GM21367 (cell line): ENCODE data around the gene UCK1.
"Not testable (repeated sequence)": the region's sequence is repeated elsewhere in the genome, so short reads cannot be mapped to it uniquely, and the experiment has no call there.

ENCODE experiments used
- ATAC-seq: cut with Tn5 transposase; IDR thresholded peaks from one replicate; pipeline ENCODE4 v1.9.1; 2021; ENCODE audit not compliant: unreplicated experiment

UCK1 gene

DNA sequence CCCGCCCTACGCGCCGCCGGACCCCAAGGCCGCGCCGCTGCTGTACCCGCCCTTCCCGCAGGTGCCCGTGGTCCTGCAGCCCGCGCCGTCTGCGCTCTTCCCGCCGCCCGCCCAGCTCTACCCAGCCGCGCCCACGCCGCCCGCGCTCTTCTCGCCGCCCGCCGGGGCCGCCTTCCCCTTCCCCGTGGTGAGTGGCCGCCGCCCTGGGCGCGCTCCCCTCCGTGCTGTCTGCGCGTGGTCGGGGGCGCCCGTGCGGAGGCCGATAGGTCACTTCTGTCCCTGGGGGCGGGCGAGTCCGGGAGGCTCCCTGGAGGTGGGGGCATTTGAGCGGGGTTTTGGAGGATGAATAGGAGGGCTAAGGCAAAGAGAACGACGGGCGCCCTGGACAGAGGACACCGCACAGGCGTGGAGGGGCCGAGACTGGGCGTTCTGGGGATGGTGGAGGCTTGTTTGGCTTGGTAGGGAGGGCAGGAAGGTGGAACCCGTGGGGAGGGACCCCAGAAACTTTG is 23.8 kb upstream of the UCK1 start:
- ATAC-seq: no peak

GRCh38 chr9:131554087-131554842 is 23.2 kb upstream of the UCK1 start:
- no peak for ATAC-seq

GRCh38 chr9:131552030-131552429 is 21.0 kb upstream of the UCK1 start:
- ATAC-seq: no peak

DNA sequence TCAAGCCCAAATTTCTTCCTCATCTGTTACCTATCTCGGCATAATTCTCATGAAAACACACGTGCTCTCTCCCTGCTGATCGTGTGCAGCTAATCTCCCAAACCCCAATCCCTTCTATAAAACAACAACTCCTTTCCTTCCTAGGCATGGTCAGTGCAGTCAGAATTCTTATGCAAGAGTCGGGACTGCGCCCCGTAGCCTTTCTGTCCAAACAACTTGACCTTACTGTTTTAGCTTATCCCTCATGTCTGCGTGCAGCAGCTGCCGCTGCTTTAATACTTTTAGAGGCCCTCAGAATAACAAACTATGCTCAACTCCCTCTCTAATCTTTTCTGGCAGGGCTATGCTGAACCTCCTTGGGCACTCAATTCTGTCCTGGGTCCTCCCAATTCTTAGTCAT is 19.4 kb upstream of the UCK1 start:
- ATAC-seq: not testable (repeated sequence)

- not testable (repeated sequence) for ATAC-seq
Measured at GRCh38 chr9:131549186-131549585, 18.1 kb upstream of the UCK1 start.

DNA sequence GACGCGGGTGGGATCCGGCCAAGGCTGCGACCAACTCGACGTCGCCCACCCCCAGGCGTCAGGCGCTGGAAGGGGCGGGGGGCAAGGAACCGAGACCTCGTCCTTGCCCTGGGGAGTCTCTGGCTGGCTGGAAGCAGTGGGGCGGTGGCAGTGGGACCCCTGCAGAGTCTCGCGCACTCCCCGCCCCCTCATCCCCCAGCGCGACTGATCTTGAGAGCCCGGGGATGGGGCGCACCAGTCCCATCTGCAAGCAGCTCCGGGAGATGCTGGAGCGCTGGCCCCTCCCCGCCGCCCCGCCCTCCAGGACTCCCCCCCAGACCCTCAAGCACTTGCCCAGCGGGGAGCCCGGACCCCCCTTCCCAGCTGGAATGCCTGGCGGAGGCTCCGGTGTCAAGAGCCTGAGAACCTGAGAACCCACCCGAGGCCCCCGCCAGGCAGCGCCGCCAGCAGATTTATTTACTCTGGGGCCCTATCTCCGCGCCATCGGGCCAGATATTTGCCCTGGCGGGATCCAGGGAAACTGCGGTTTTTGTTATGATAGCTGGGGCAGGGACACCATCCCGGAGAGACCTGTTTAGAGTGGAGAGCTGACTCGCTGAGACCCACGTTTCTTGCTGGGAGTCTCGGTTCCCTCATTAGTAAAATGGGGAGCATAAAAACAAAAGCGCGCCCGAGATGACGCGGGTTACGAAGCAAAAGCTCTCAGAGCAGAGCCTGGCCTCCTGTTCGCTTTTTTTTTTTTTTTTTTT is 15.4 kb upstream of the UCK1 start:
- no peak for ATAC-seq

- no peak for ATAC-seq
Measured at GRCh38 chr9:131545786-131546335, 14.8 kb upstream of the UCK1 start.

GRCh38 chr9:131545003-131545785 is 14.1 kb upstream of the UCK1 start, which contains the start of gene PRRT1B:
Gene PRRT1B, plus strand, starts transcription at chr9:131545523. Its CDS starts 93 bp downstream, at chr9:131545616.
- ATAC-seq: no peak

DNA sequence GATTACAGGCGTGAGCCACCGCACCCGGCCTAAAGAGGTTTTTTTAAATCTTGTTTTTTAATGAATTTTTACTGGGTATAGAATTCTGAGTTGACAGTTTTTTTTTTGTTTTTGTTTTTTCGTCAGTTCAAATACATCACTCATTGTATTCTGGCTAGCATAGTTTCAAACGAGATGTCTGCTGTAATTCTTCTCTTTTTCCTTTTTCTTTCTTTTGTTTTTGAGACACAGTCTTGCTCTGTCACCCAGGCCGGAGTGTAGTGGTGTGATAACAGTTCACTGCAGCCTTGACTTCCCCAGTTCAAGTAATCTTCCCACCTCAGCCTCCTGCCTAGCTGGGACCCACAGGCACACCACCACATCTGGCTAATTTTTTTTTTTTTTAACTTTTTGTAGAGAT is 12.1 kb upstream of the UCK1 start:
- ATAC-seq: no peak

GRCh38 chr9:131539223-131539923 is 8.3 kb upstream of the UCK1 start:
- ATAC-seq: no peak

DNA sequence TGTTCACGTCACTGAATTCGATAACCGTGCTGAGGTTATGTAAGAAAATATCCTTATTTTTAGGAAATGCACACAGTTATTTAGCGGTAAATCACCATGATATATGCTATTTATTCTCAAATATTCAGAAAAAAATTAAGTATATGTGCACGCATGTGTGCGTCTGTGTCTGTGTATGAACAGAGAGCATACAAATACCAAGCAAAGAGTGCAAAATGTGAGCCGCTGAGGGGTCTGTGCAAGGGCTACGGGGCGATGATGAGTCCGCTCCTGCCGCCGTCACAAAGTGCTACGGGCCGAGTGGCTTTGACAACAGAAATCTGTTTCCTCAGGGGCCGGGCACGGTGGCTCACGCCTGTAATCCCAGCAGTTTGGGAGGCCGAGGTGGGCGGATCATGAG is 6.9 kb upstream of the UCK1 start:
- ATAC-seq: no peak

DNA sequence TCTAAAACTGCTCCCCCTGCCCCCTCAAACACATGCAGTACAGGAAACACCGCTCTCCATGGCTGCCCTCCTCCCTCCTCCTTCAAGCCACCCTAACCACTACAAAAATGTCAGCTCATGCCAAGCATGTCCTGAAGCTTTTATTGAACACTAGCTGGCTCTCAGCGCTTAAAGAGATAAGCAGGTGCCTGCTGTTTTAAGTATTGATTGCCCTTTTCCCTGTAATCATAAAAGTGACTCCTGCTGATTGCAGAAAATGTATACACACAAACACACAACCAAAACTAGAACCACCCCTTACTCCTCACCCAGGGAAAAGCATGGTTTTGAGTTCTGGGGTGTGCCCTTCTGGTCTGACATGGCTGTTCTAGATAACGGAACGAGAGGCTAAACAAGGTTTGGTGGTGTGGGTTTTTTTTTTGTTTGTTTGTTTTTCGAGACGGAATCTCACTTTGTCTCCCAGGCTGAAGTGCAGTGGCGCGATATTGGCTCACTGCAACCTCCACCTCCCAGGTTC is 3.7 kb upstream of the UCK1 start:
- ATAC-seq: no peak

DNA sequence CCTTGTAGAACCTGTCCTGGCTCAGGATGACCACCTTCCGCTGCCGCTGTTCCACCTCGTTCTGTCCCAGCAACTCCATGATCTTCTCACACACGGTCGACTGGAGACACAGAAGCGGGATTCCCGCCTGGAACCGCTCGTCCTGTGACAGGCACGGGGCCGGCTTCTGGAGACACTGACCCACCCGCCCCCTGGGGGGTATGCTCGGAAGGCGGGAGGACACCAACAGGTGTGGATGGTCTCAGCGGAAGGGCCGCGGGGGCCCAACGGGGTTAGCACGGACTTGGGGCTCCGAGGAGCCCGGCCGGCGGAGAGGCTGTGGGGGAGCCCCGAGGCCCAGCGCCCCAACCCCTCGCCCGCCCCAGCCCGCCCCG is 530 bp downstream of the UCK1 start:
- ATAC-seq: peak; percentile 4

GRCh38 chr9:131529597-131530545 is 1.2 kb downstream of the UCK1 start:
- ATAC-seq: no peak

DNA sequence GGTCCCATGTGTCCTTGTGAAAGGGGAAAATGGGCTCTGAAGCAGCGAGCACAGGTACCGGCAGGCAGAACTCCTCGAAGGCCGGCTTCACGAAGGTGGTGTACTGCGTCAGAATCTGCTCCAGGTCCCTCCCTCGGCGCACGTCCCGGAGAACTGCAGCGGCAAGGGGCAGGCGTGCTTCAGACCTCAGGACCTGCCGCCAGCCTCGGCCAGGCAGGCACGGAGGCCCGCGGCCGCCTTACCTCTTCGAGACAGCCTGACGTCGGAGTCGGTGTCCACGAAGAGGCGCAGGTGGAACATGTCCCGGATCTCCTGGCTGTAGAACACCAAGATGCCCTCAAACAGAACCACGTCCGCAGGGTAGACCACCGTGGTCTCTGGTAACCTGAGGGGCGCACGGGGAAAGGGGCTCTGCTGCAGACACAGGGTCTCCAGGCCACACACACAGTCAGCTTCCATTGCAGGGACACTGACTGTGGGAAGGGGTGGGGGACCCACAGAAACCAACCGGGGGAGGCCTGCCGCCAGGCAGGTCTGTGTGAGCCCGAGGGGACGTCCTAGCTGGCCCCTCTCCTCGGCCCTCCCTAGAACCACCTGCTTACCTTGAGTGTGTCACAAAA is 2.1 kb downstream of the UCK1 start:
- no peak for ATAC-seq

DNA sequence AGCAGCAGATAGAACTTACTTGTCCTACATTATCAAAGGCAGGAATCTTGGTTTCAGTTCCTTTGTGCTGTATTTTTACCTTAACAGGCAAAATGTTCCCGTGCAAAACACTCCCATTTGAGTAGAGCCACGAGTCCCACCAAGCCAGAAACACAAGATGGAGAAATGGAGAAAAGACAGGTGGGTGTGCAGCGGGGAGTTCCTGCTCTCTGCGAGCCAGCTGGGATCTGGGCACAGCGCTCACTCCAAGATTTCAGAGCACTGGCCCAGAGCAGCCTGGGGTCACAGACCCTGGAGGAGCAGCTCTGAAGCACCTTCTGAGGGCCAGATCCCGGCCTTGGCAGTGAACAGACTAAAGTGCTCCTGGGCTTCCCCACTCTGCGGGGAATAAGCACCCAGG is 2.9 kb downstream of the UCK1 start:
- no peak for ATAC-seq

DNA sequence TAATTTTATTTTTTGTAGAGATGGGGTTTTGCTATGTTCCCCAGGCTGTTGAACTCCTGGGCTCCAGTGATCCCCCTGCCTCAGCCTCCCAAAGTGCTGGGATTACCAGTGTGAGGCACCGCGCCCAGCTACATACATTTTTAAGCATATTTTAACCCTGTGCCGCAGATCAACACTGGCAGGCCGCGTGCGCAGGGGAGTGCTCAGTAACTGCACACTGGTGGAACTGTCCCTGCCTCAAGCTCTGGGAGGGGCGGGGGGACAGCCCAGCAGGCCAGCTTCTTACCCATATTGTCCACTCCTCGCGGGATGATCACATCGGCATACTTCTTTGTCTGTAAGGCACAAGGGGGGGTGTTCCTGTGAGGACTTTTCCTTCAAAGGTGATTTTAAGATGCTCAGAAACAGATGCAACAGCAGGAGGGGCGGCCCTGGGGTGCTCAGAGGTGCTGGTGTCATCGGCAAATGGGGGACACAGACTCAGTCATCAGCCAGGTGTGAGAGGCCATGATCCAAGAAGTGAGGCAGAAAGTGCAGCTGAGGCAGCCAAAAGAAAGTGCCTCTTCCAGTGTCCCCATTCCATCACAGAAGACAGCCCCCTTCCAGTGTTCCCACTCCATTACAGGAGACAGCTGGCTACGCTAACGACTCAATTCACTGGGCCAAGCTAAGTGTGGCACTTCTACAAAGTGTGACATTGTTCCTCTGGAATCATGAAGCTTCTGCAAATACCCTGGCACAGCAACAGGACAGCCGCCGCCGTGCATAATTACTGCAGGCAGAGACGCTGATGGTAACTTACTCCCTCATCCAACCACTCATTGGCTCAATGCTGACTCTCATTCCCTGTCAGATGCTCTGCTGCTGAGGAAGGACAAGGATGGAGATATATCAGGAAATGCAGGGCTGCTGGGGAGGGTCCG is 5.2 kb downstream of the UCK1 start:
- ATAC-seq: no peak
